ENCODE data around the gene PLA2R1.

DNA sequence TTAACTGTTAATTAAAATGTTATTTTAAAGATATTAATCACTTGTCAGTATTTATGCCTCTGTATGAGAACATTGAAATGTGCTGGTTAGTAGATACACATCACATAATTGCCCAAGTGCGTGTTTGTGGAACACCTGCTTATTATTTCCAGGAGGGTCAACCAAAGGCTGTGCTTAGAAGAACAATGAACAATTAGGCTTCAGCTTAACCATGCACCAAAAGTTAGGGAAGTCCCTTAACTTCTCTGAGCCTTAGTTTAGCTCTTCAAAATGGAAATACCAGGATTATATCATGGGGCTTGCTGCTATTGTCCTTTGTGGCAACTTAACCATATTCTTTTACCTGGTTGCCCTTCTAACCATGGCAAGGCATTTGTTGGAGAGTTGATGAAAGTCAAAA is 43.0 kb upstream of the PLA2R1 start:
- TF ChIP-seq, protein P1, sequence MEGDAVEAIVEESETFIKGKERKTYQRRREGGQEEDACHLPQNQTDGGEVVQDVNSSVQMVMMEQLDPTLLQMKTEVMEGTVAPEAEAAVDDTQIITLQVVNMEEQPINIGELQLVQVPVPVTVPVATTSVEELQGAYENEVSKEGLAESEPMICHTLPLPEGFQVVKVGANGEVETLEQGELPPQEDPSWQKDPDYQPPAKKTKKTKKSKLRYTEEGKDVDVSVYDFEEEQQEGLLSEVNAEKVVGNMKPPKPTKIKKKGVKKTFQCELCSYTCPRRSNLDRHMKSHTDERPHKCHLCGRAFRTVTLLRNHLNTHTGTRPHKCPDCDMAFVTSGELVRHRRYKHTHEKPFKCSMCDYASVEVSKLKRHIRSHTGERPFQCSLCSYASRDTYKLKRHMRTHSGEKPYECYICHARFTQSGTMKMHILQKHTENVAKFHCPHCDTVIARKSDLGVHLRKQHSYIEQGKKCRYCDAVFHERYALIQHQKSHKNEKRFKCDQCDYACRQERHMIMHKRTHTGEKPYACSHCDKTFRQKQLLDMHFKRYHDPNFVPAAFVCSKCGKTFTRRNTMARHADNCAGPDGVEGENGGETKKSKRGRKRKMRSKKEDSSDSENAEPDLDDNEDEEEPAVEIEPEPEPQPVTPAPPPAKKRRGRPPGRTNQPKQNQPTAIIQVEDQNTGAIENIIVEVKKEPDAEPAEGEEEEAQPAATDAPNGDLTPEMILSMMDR (conservative IDR thresholded peaks at IDR 0.05 in 1 of 2, IDR thresholded peaks at IDR 0.05 in 1 of 2; ENCODE audit: low read depth in 1 of 2, low read length in 2 of 2): no peak
- no peak for TF ChIP-seq EZH2 (IDR thresholded peaks at IDR 0.05; ENCODE audit: low read length, missing control alignments)

Data from fibroblast of lung (primary cell).